Measurements from ENCODE around the gene TBC1D16. TPM values are rescaled to one million over a fixed set of nuclear protein-coding genes. Genes with fewer than 3 reads are reported as not detected.
"Not testable (repeated sequence)": the region's sequence is repeated elsewhere in the genome, so short reads cannot be mapped to it uniquely, and the experiment has no call there.

TBC1D16 gene
- total and polyA plus RNA-seq, 2 donors (not counting 1 experiment from before 2014, with no cell fraction given) = 0.82 to 2.7 TPM

- H3K4me3 Mint-ChIP-seq; H3K9ac ChIP-seq (ENCODE audit: low read length); ATAC-seq (ENCODE audit: low read depth); H3K9me3 Mint-ChIP-seq (ENCODE audit: insufficient read depth); H3K9me3 ChIP-seq (ENCODE audit: control extremely low read depth in 1 of 3, control insufficient read depth in 2 of 3, insufficient read depth in 1 of 3, low read length in 2 of 3); H3K27me3 ChIP-seq (replicated peaks in 1 of 4; ENCODE audit: control extremely low read depth in 1 of 4, control insufficient read depth in 3 of 4, insufficient read depth in 4 of 4, low read length in 3 of 4); intact Hi-C loops (cut with micrococcal nuclease); H3K27ac Mint-ChIP-seq; H3K4me2 ChIP-seq (replicated peaks; ENCODE audit: low read depth, low read length, poor library complexity, severe bottlenecking); H3K79me2 ChIP-seq (ENCODE audit: control insufficient read depth, insufficient read depth, low read length); H3K27ac ChIP-seq (ENCODE audit: low read length in 2 of 2); DNase-seq; H4K20me1 ChIP-seq (ENCODE audit: control insufficient read depth, insufficient read depth, low read length, poor library complexity, severe bottlenecking); POLR2A ChIA-PET; H3K27me3 Mint-ChIP-seq; H2AFZ ChIP-seq (ENCODE audit: insufficient read depth, low read depth, low read length, poor library complexity, severe bottlenecking); H3K4me3 ChIP-seq (ENCODE audit: control extremely low read depth in 1 of 5, extremely low read depth in 1 of 5, insufficient read depth in 1 of 5, low read depth in 2 of 5, low read length in 4 of 5); H3K36me3 ChIP-seq (replicated peaks in 1 of 2; ENCODE audit: control extremely low read depth in 1 of 2, control insufficient read depth in 1 of 2, extremely low read depth in 1 of 2, insufficient read depth in 2 of 2, low read length in 1 of 2): not testable (repeated sequence)
- CTCF ChIA-PET = interaction anchor here (0.7 to 1.1 kb wide), 2 partner anchors 12 to 21 kb away, joined by 3 read pairs; no protein-coding TSS in a partner anchor
- H3K4me1 Mint-ChIP-seq = peaks cover 20% of the 10 kb centered on the region
- 100% methylated on average over 2 of the region's 9 CpGs for WGBS (ENCODE audit: insufficient coverage)
- peaks cover 12 to 14% of the 10 kb centered on the region in 2 donors for H3K4me1 ChIP-seq (ENCODE audit: control insufficient read depth in 2 of 2, insufficient read depth in 2 of 2, low read length in 2 of 2)
Observed at GRCh38 chr17:79961567-79961966, 74.1 kb downstream of the TBC1D16 start.

GRCh38 chr17:79960788-79961522 lies 74.7 kb downstream of the TBC1D16 start:
- H3K4me3 ChIP-seq (ENCODE audit: control extremely low read depth in 1 of 5, extremely low read depth in 1 of 5, insufficient read depth in 1 of 5, low read depth in 2 of 5, low read length in 4 of 5) = no peak overlapping the region
- H3K27me3 ChIP-seq (replicated peaks in 1 of 4; ENCODE audit: control extremely low read depth in 1 of 4, control insufficient read depth in 3 of 4, insufficient read depth in 4 of 4, low read length in 3 of 4) = no peaks in the 10 kb centered on the region
- H3K79me2 ChIP-seq (ENCODE audit: control insufficient read depth, insufficient read depth, low read length) = no peaks in the 10 kb centered on the region
- H4K20me1 ChIP-seq (ENCODE audit: control insufficient read depth, insufficient read depth, low read length, poor library complexity, severe bottlenecking) = no peaks in the 10 kb centered on the region
- no peak overlapping the region for H3K9ac ChIP-seq (ENCODE audit: low read length)
- no peak for TF ChIP-seq CTCF (IDR thresholded peaks at IDR 0.05)
- no peak for TF ChIP-seq EZH2 (IDR thresholded peaks at IDR 0.05; ENCODE audit: borderline replicate concordance, insufficient read depth, low read depth, low read length, poor library complexity, severe bottlenecking)
- peaks cover 14% of the 10 kb centered on the region for H3K4me1 Mint-ChIP-seq
- no peak for ATAC-seq (ENCODE audit: low read depth)
- H3K4me1 ChIP-seq (ENCODE audit: control insufficient read depth in 2 of 2, insufficient read depth in 2 of 2, low read length in 2 of 2) = peaks cover 7 to 8% of the 10 kb centered on the region in 2 donors
- H3K36me3 ChIP-seq (replicated peaks in 1 of 2; ENCODE audit: control extremely low read depth in 1 of 2, control insufficient read depth in 1 of 2, extremely low read depth in 1 of 2, insufficient read depth in 2 of 2, low read length in 1 of 2) = no peaks in the 10 kb centered on the region
- WGBS (ENCODE audit: insufficient coverage) = 79% methylated on average over 4 of the region's 9 CpGs
- H2AFZ ChIP-seq (ENCODE audit: insufficient read depth, low read depth, low read length, poor library complexity, severe bottlenecking) = no peak overlapping the region
- H3K27ac ChIP-seq (ENCODE audit: low read length in 2 of 2) = no peak overlapping the region
- no peak overlapping the region for H3K27ac Mint-ChIP-seq
- intact Hi-C loops (cut with micrococcal nuclease) = no loop called here
- H3K4me3 Mint-ChIP-seq = no peak overlapping the region
- POLR2A ChIA-PET = no interaction called here
- CTCF ChIA-PET = interaction anchor here (1.1 kb wide), 1 partner anchor 13 kb away, joined by 3 read pairs; no protein-coding TSS in a partner anchor
- no peaks in the 10 kb centered on the region for H3K27me3 Mint-ChIP-seq
- H3K4me2 ChIP-seq (replicated peaks; ENCODE audit: low read depth, low read length, poor library complexity, severe bottlenecking) = no peak overlapping the region
- H3K9me3 ChIP-seq (ENCODE audit: control extremely low read depth in 1 of 3, control insufficient read depth in 2 of 3, insufficient read depth in 1 of 3, low read length in 2 of 3) = peaks cover 0 to 5% (median 2%) of the 10 kb centered on the region in 3 donors
- H3K9me3 Mint-ChIP-seq (ENCODE audit: insufficient read depth) = no peaks in the 10 kb centered on the region
- DNase-seq = no peak

Measured in B cell (primary cell).